Pancreas (tissue), 10 donors: Measurements from ENCODE around the gene SUGP1. TPM values are rescaled to one million over a fixed set of nuclear protein-coding genes. Genes with fewer than 3 reads are reported as not detected.

Source experiments
- ATAC-seq, 4 donors: fragments of 200-7000 bp; cut with Tn5 transposase; one replicate each; pipeline versions ENCODE4 v1.8.0 to v1.9.1; 2020; ENCODE audit warnings: mild to moderate bottlenecking in 4 of 4, moderate library complexity in 4 of 4
- DNase-seq, 6 donors: peaks; one replicate each; pipeline ENCODE4 v3.0.0-alpha.2; 2020
- FAIRE-seq: peaks from 2 replicates; lab custom pipeline; 2012; peaks lifted over from hg19 to GRCh38; lab: Jason Lieb, UNC
- H3K27ac ChIP-seq, 4 donors: fragments of 200-600 bp; sonication (generic); 1 replicate in 3 of 4; 2 replicates in 1 of 4; pipeline versions ENCODE4 v1.5.0 to v1.8.0; 2020
- H3K27me3 ChIP-seq, 4 donors: fragments of 200-600 bp; one replicate each; pipeline ENCODE4 v1.8.0; 2021
- H3K36me3 ChIP-seq, 3 donors: fragments of 200-600 bp; sonication (generic) in 1 of 3; one replicate each; pipeline versions ENCODE4 v1.5.0 to v1.8.0; 2020 to 2021
- H3K4me1 ChIP-seq, 3 donors: fragments of 200-600 bp; one replicate each; pipeline ENCODE4 v1.8.0; 2021
- H3K4me3 ChIP-seq, 4 donors: fragments of 200-600 bp; sonication (generic) in 2 of 4; one replicate each; pipeline versions ENCODE4 v1.5.0 to v1.8.0; 2020 to 2021
- H3K9me3 ChIP-seq, 4 donors: fragments of 200-600 bp; one replicate each; pipeline ENCODE4 v1.8.0; 2021
- CTCF ChIP-seq, 4 donors: fragments of 200-600 bp; sonication (generic) in 3 of 4; IDR thresholded peaks; one replicate each; pipeline versions ENCODE4 v1.5.0 to v1.8.0; 2021; ENCODE audit warnings: antibody characterized with exemption in 4 of 4
- WGBS, 2 donors: extraction: QIAGEN DNeasy Blood & Tissue Kit; methylation state at CpG; one replicate each; pipeline ENCODE4 v1.1.7; 2013; 5-methylcytosine and 5-hydroxymethylcytosine counted together
- intact Hi-C, 3 donors: fragments of 100-400 bp; cut with DNase I; formaldehyde crosslinking; loops; one replicate each; pipeline versions ENCODE4 v1.11.1 to v1.14.2; 2022
- polyA plus RNA-seq, 2 donors: library from polyadenylated mRNA; stranded (reverse); fragments of 200-250 nt; gene quantifications; one replicate each; pipeline ENCODE4 v1.2.3, GENCODE V29; 2013
- total RNA-seq, 6 donors: library from RNA; stranded (reverse); fragmentation: NEBNext Ultra II Directional in 4 of 6; extraction: Animal tissue kit (Norgen Biotek cat#: 25700) in 4 of 6; gene quantifications; one replicate each; pipeline versions ENCODE4 v1.2.1 to v1.2.4, GENCODE V29; 2021 to 2023
- donor health status: healthy with polysubstance abuse.
- donor health status: DM: no; HTN: no; CAD: no; lungs with moderate emphysema.
- donor health status: DM: no; HTN: no; CAD: no.
- donor health status: control.
- donor health status: control.
- donor health status: Bipolar disorder and iron deficiency.
- donor health status: DM: yes; HTN: yes; CAD: no.
- donor health status: DM: no; HTN: no; CAD: no.
- donor health status: DM: no; HTN: no; CAD: no.
- donor health status: DM: yes; HTN: yes; CAD: no.

SUGP1 gene
- total and polyA plus RNA-seq, 8 donors = 14.6 to 50.3 (median 21.4) TPM

- TF ChIP-seq CTCF (IDR thresholded peaks at IDR 0.05) = no peak
- ATAC-seq = no peak
- Histone ChIP-seq H3K27me3 (no peaks in the 10 kb centered on the region), H3K9me3 (no peaks in the 10 kb centered on the region), H3K4me1 (no peaks in the 10 kb centered on the region), H3K36me3 (peaks cover 3 to 57% (median 6%) of the 10 kb centered on the region in 3 donors), H3K4me3 (no peak overlapping the region), H3K27ac (no peak overlapping the region)
- no peak for DNase-seq
- intact Hi-C loops = no loop called here
- FAIRE-seq = no peak
- WGBS, 2 donors = 89 to 92% methylated on average over 14 of the region's 14 CpGs
These were observed 15.9 kb downstream of the SUGP1 start for GRCh38 chr19:19304186-19304965.

GRCh38 chr19:19303411-19303810, 16.9 kb downstream of the SUGP1 start:
- Histone ChIP-seq H3K4me1 (no peaks in the 10 kb centered on the region), H3K27ac (no peak overlapping the region), H3K27me3 (no peaks in the 10 kb centered on the region), H3K36me3 (peaks cover 3 to 49% (median 5%) of the 10 kb centered on the region in 3 donors), H3K4me3 (no peak overlapping the region), H3K9me3 (no peaks in the 10 kb centered on the region)
- no peak for DNase-seq
- FAIRE-seq = no peak
- intact Hi-C loops = no loop called here
- 93 to 96% methylated on average over 14 of the region's 14 CpGs for WGBS, 2 donors
- TF ChIP-seq CTCF (IDR thresholded peaks at IDR 0.05) = no peak
- ATAC-seq = no peak

- no peak for FAIRE-seq
These were observed 19.7 kb downstream of the SUGP1 start for GRCh38 chr19:19300613-19301012.

GRCh38 chr19:19297759-19298158, 22.6 kb downstream of the SUGP1 start:
- Histone ChIP-seq H3K36me3 (peaks cover 0 to 34% (median 0%) of the 10 kb centered on the region in 3 donors), H3K27me3 (no peaks in the 10 kb centered on the region), H3K27ac (no peak overlapping the region), H3K9me3 (no peaks in the 10 kb centered on the region), H3K4me1 (no peaks in the 10 kb centered on the region), H3K4me3 (no peak overlapping the region)
- 78 to 81% methylated on average over 9 of the region's 9 CpGs for WGBS, 2 donors
- DNase-seq = no peak
- ATAC-seq = no peak
- FAIRE-seq = no peak
- TF ChIP-seq CTCF (IDR thresholded peaks at IDR 0.05) = no peak
- intact Hi-C loops = no loop called here

More at GRCh38 chr19:19300613-19301012, 19.7 kb downstream of the SUGP1 start:
- Histone ChIP-seq H3K36me3 (peaks cover 0 to 38% (median 2%) of the 10 kb centered on the region in 3 donors), H3K4me3 (no peak overlapping the region), H3K27me3 (no peaks in the 10 kb centered on the region), H3K9me3 (no peaks in the 10 kb centered on the region), H3K27ac (no peak overlapping the region), H3K4me1 (no peaks in the 10 kb centered on the region)
- ATAC-seq (no peak), DNase-seq (peak in 1 of 6 donors; percentile 51)
- WGBS, 2 donors = 96 to 98% methylated on average over 12 of the region's 12 CpGs
- intact Hi-C loops = no loop called here
- no peak for TF ChIP-seq CTCF (IDR thresholded peaks at IDR 0.05)
